CD4-positive, alpha-beta T cell treated with Interleukin-2 at 100 ng/mL for 4 hours (primary cell): ENCODE data around the gene LMO1.

Experiments
- DNase-seq: peaks from one replicate; pipeline ENCODE4 v3.0.0-alpha.2; 2020; ENCODE audit warnings: low spot score

LMO1 gene

DNA sequence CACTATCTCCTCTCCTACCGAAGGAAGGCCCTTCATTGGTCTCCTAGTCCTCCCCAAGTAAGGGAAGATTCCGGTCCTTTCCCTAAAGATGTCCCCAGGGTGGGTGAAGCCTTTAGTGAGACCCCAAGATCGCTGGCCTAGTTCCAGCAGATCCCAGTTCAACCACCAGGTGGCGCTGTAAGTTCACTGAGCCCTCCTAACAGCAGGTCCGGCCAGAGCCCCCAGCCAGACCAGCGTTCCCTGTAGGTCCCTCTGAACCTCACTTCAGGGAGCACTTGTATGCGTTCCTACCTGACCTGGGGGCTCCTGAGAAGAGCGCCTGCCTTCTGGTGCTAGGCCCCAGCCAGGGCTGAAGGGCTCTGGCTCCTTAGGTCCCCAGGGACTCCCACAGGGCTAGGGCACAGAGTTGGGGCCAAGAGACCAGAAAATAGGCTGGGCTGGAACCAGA, 38.1 kb downstream of the LMO1 start:
- DNase-seq: peak; percentile 61

DNA sequence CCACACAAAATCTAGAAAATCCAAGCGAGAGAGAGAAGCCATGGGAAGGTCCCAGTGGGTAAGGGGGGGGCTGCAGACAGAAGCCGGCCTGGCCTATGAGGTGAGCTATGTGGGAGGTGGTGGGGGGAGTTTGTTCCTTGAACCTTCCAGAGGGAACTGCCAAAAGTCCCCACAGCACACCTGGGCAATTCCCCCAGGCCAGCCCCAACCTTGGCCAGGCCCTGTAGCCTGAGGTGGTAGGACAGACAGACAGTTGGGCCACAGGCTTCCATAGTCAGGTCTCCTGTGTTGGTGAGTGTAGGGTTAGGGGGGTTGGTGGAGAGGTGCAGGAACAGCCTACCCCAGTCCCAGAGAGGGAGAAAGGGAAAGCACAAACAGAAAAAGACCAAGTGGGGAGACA, 39.0 kb downstream of the LMO1 start:
- no peak for DNase-seq

DNA sequence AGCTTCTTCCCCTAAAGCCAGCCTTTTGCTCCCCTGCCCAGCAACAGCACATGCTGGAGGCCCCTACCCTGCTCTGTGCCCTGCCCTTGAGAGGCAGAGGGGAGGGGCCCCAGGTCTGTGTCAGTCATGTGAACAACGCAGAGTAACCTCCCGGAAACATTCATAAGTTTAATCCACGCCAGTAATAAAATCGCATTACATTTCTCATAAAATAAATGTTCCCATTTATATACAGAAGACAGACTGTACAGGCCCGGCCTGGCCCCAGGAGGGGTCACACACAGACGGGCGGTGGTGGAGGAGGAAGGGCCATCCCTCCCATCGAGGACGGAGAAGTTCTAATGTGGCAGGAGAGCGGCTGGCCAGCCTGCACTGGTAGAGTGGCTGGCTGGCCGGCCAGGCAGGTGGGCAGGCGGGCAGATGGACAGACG, 39.5 kb downstream of the LMO1 start:
- DNase-seq: no peak

DNA sequence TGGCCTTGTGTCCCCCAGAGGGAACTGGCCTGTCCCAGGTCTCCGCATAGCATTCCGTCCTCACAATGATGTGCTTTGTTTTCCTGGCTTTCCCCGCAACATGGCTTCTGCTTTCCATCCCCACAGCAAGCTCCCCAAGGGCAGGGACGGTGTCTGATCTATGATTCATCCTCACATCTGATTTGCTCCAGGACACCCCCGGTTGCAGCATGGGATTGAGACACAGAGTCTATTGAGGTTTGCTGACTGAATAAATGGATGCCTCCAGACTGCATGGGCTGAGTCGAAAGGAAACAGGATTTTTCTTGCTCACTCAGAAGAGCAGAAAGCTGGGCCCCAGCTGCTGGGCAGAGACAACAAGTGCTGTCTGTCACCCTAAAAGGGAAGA, 40.2 kb downstream of the LMO1 start:
- no peak for DNase-seq

DNA sequence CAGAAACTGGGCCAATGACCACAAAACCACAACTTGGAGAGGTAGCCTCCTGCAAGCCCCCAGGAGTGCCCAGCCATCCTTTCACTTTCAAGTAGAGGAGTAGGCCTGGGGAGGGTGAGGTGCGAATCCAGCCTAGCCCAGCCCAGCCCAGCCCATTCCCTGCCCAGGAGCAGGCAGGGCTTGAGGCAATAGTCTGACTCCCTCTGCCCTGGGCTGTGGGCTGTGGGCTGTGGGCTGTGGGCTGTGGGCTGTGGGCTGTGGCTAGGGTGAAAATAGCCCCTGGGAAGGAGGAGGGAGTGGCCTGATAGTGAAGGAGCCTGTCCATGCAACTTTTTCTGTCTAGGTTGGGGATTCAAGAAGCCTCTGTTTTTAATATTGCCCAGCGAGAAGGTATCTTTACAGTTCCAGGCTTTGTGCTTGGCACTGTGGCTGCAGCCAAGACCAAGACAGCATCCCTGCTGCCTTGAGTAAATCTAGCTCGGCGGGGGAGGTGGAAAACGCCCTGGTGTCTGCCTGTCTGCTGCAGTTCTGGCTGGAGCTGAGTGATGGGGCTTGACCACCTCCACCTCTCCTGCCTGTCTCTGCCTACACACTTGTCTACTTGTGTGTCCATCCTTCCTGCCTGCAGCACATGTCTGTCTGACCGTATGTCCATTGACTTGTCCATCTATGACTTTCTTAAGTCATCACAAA, 40.7 kb downstream of the LMO1 start:
- DNase-seq: no peak

DNA sequence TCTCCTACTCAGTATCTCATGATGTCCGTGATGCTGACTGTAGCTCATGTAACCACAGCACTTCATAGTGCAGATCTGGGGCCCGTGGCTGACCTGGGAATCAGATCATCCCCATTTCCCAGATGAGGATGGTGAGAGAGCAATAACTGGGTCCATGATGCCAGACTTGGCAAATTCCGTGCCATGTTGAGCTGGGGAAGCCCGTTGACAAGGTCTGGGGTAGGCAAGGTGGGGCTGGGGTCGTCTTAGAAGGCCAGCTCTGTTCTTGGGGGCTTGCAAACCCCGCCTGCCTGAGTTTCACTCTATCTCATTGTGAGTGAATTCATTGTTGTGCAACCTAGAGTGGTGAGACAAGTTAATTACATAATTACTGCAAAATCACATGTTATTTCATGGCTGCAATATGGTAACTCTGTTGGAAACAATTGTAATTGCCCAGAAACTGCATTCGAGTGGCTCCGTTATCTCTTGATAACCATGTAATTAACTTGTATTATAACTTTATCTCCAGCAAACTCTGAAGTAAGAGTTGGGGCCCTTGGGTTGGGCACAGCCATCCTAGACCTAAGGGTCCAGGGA, 41.7 kb downstream of the LMO1 start:
- DNase-seq: no peak

DNA sequence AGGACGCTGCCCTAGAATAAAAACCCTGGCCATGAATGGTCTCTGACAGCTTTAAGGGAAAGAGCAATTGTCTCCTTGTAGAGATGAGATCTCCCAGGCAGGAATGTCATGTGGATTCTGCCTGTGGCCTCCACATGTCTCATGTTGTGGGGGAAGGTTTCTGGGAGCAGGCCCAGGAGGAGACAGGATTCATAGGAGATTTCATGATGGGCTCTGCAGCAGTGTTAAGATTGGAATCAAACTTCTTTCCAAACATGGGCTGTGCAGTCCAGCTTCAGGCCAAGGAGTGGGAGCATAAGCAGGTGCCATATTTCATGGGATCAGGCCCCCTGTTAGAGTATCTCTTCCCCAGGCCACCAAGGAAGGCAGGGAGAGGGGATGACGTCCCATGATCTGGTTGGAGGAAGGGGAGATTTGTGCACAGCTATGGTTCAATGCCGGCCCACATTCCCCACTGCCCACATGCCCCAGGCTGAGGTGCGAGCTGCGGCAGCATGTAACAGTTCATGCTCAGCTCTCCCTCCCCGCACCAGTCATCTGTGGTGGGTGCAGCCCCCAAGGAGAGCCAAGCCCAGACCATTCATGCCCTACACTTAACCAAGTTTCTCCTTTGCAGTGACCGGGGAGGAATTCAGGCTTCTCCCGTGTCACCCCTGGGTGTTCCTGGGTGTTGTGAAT, 42.5 kb downstream of the LMO1 start:
- DNase-seq: no peak

DNA sequence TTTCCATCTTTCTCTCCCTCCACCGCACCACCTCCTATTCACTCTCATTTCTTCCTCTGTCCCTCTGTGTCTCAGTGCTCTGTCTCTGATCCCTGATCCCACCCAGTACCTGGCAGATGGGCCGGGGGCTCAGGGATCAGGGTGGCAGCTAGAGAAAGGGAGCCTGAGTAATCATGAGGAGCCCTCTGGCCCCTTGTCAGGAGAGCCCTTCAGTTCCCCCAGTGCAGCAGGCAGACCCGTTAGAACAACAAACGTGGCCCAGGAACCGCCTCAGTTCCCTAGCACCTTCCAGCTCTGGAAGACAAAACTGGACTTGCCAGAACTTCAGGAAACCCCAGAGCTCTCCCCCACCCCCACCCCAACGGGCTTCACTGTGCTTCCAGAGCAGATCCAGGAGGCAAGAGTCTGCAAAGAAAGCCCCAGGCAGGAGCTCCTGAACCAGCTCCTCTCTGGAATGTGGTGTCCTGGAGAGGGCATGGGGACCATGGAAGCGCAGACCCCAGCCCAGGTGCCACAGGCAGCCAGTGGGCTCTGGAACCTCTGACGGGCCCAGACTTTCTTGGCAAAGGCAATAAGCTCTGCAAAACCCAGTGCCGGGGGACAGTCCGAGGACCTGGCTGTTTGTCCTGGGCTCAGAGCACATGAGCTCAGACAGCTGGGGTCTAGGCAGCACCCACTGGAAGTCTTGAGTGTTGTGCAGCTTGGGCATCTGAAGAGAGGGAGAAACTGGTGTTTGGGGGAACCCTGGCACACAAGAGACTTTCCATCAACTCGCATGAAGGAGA, 43.2 kb downstream of the LMO1 start:
- no peak for DNase-seq

DNA sequence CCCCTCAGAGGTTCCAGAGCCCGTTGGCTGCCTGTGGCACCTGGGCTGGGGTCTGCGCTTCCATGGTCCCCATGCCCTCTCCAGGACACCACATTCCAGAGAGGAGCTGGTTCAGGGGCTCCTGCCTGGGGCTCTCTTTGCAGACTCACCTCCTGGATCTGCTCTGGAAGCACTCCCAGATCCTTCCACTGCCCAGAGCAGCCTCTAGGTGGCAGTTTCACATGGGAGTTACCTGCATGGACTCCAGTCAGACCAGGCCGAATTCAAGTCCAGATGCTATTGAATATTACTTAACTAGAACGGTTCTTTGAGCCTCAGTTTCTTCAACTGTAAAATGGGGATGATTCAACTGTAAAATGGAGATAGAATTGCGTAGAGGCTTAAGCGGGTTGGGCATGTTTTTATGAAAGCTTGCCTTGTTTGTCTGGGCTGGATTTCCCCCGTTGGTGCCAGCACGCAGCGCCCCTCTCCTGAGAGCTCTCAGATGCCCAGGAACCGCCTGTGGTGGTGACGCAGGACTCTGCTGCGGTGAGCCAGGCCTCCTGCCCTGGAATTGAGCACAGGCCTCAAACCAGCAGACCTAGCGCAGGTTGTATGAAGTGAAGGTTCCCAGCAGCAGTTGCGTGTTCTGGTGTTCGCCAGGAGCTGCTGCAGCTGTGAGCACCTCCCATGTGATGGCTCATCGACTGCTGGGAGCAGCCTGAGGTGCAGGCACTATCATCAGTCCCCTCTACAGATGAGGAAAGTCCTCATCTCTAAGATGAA, 44.2 kb downstream of the LMO1 start:
- DNase-seq: peak; percentile 13

DNA sequence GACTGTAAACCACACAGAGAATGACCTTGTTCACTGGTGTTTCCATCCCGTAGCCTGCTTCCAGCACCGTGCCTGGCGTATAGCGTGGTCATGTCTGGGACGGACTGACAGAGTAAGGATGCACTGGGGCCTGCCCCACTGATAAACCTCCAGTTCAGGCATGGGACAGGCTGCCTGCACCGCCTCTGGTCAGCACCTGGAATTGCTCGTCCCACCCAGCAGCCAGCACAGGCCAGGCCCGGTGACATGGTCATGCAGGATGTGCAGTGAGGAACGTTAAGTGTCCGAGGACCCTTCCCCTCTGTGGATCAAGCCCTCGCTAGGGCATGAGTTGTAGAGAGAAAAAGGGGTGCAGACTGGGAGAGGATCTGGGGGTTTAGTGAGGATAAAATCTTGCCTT, 44.8 kb downstream of the LMO1 start:
- DNase-seq: no peak

DNA sequence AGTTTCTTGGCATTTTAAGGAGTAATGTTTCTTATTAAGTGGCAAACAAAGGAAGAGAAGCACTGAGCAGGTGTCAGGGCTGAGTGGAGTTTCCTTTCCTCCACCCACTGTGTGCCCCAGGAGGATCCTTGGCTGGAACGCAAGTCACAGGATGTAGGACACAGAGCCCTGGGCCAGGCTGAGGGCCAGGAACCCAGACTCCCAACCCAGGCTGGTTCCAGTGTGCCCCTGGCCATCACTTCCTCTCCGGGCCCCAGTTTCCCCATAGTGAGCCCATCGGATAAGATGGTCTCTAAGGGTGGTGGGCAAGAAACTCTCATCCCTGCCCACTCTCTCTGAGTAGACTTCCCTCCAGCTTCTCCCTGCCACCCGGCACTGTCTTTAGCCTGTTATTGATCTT, 45.3 kb downstream of the LMO1 start:
- no peak for DNase-seq

DNA sequence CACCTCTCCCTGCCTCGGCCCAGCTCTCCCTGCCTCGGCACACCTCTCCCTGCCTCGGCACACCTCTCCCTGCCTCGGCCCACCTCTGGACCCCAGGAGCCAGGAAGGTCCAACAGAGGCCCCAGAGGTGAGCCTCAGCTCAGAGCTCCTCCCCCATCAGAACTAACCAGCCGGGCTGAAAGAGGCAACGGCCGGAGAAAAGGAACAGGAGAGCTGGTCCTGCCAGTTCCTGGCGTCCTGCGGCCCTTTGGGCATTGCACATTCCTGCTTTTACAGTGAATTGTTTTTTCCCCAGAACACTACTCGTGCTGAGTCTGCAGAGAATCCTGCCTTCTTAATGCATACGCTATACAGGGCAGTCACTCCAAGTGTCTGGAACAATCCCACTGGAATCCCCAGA, 45.8 kb downstream of the LMO1 start:
- no peak for DNase-seq

DNA sequence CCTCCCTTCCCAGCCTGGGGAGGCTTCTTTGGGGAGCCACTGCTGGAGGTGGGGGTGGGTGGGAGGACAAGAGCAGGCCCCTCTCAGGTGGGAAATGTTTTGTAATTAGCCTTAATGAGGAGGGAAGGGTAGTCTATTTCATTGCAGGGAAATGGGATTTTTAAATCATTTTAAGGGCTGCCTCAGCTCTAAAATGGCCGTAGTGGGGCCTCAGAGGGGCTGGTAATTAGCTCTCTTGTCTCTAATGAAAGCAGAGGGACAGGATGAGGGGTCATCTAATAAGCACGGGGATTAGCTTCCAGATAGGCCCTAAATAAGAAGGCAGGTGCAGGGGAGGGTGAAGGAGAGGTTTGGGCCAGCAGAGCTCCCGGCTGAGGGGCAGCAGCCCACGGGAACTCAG, 46.5 kb downstream of the LMO1 start:
- DNase-seq: no peak

DNA sequence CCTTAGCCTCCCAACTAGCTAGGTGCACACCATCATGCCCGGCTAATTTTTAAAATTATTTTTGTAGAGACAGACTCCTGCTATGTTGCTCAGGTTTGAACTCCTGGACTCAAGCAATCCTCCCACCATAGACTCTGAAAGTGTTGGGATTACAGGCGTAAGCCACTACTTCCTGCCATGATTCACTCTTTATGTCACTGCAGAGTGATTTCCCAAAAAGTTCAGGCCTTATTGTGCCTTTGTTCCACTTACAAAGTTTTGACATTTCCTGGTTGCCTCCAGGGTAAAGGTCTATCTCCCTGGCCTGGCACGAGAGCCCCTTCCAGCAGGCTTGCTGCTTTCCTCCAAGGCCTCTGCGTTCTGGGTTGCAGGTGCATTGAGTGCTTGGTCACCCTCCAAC, 50.3 kb downstream of the LMO1 start:
- DNase-seq: no peak

DNA sequence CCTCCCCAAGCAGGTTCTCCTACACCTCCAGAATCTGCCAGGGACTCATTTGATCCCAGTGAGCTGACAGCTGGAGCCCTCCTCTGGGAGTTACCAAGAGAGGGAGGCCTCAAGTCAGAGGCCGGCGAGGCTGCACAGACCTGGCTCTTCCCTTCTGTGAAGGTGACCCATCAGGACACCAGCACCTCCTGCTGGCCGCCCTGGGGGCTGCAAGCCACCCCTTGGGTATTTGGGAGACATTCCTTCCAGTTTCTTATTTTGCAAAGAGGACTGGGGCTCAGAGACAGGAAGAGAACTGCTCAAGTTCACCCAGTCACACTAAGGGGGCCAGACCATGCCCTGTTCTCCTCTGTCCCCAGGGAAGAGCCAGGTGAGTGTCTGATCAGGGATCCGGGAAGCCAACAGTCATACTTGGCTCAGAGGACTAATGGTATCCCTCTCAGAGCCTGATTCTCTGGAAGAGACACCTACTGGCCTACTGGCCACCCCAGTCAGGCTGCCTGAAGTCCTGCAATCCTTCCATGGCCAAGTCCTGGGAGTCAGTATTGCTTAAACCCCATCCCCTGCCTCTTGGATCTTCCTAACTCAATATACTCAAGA, 54.4 kb downstream of the LMO1 start:
- DNase-seq: no peak

DNA sequence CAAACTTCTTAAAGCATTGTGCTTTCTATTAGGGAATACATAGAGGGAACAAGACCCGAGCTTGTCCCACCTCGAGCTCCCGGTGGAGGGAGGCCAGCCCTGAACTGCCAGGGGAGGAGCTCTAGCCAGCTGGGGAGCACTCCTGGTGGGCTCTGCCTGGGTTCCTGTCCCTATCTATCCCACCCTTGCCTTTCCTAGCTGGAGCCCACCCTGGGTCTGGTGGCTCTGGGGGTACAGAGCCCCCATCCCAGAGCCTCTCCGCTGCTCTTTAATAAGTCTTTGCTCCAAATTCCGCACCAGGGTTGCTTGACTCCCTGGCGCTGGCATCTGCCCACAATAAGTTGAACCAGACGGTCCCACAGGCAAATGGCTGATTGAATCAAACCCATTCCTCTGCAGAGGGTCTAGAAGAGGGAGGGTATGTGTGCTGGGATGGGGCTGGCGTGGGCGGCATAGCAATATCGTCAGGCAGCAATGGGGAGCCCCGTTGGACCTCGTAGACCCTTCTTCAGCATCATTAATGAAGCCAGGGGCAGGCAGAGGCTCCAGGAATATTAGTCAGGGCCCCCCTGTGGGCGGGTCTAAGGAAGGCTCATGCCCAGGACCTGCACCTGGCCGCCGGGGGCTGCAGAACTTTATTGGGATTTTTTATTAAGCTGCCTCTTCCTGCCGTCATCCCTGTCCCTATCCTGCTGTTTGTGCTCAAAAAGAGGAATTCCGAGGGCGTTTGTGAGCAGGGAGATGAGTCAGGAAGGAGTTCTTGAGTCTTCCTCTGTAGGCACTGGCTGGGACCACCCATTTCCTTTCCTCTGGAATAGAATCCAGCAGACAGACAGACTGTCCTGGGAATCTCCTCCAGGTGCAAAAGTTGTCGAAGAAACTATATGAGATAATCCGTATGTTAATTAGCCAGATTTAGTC, 56.3 kb downstream of the LMO1 start:
- no peak for DNase-seq

DNA sequence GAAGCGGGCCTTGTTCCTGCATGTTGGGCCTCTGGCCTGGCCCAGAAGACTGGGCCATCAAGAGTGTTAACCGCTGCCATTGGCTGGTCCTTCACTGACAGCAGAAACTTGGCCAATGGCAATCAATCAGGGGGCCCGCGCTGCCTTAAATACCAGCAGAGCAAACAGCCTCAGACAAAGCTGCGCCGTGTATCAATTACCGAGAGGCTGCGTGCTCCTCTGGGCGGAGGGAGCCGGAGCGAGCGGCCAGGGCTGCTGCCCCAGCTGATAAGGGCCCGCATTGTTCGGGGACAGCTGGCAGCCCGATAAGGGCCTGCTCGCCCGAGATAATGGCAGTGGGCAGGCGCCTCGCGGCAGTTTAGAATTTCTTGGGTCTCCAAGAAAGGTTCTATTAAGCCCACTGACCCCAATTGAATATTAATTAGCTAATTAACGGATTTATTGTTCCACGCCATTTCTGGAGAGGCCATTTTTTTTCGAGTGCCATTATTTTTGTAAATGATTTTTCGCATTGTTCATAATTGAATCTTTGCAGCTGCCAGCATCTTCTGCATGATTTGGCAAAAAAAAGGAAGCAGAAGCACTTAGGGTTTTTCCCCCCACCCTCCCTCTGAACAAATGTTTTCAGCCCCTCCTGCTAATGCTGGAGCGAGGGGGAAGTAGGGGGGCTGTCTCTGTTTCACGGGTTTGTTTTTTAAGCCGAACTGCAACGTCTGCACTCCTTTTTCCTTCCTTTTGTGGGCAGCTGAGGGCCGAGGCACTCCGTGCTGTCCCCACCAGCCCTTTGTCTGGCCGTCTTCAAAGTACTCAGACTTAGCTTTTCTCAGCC, 57.2 kb downstream of the LMO1 start:
- DNase-seq: no peak

DNA sequence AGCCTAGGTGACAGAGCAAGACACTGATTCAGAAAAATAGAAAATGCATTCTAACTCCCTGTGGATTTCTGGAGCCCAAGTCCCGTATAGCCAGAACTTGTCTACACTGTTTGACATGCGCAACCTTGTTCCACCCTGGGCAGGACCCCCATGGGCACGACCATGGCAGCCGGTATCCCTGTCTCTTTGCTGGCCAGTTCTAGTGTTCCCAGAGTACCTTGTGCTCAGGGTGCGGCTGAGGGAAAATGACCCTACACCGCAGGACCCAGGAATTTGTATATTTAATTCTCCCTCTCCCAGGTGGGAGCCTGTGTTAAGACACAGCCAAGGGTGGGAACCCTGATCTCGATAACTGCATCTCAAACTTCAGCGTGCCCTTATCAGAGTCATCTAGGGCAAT, 58.1 kb downstream of the LMO1 start:
- no peak for DNase-seq

DNA sequence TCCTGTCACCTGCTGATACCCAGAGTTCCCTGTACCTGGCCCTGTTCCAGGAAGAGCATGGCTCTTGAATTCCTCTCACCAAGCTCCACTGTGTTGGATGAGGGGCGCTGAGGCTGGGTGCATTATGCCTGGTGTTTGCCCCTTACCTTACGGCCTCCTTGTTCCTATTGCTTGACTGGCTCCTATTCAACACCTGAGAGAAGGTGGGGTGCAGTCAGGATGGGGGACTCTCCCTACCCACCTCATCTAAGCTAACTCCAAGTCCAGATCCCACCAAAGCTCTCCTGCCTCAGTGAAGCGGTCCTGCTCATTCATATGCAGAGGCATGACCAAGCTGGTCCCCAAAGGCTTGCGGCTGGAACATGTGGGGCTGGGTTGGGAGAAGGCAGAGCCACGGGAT, 59.1 kb downstream of the LMO1 start:
- no peak for DNase-seq

DNA sequence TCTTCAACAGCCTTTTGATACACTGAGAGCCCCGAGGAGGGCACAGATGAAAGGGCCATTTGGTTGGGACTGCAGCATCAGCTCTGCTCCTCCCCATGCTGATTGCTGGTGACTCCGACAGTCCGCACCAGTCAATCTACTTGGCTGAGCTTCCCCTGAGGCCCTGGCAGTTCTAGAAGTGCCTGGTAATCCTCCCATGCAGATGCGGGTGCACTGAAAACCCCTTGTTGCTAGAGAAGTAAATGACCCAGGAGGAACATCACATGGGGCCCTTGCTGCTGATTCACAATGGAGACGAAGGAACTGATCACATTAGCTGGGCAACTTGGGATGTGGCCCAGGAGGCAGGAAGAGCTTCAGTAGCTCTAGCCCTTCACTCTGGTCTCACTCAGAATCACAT, 59.7 kb downstream of the LMO1 start:
- DNase-seq: no peak
